ENCODE data around the gene GRAP2. TPM values are rescaled to one million over a fixed set of nuclear protein-coding genes. Genes with fewer than 3 reads are reported as not detected.

The GRAP2 gene
- total and polyA plus RNA-seq, 9 of the 15 experiments (the other 6 are each of a cell fraction or from before 2014, with no cell fraction given) = 4.8 to 88.7 (median 60.4) TPM

- TF ChIP-seq RBM34 (IDR thresholded peaks at IDR 0.05; ENCODE audit: borderline replicate concordance, insufficient read depth, low read length) = no peak
- no peak for TF ChIP-seq CBX5 (IDR thresholded peaks at IDR 0.05; ENCODE audit: borderline replicate concordance, low read depth)
- TF ChIP-seq PML (IDR thresholded peaks at IDR 0.05; ENCODE audit: low read length) = no peak
- TF ChIP-seq TCF3 (CRISPR knock-in tag; IDR thresholded peaks at IDR 0.05) = peak; percentile 75
- no peak for TF ChIP-seq NONO (IDR thresholded peaks at IDR 0.05; ENCODE audit: low read depth in 2 of 2, low read length in 1 of 2)
- TF ChIP-seq SMAD3 (CRISPR knock-in tag; conservative IDR thresholded peaks at IDR 0.05) = no peak
- no peak for TF ChIP-seq CREBBP (IDR thresholded peaks at IDR 0.05; ENCODE audit: low read depth, low read length)
- peak; percentile 41; the same call in 1 of the 2 replicates for TF ChIP-seq POLR2AphosphoS5 (IDR thresholded peaks at IDR 0.05; ENCODE audit: control insufficient read depth, insufficient read depth, low read depth, low read length)
- TF ChIP-seq CGGBP1 (CRISPR knock-in tag; IDR thresholded peaks at IDR 0.05) = no peak
- no peak for TF ChIP-seq ZNF431 (CRISPR knock-in tag; IDR thresholded peaks at IDR 0.05)
- 0 out of 2 replicates have a peak, but pooled peaks have one; percentile 18 for TF ChIP-seq KLF16 (IDR thresholded peaks at IDR 0.05)
- TF ChIP-seq VEZF1 (CRISPR knock-in tag; IDR thresholded peaks at IDR 0.05) = peak; percentile 43; the same call in 1 of the 2 replicates
- 0 out of 2 replicates have a peak, but pooled peaks have one; percentile 45 for TF ChIP-seq MYNN (IDR thresholded peaks at IDR 0.05)
- no peak for TF ChIP-seq MYNN (CRISPR knock-in tag; IDR thresholded peaks at IDR 0.05)
- TF ChIP-seq PYGO2 (tag; IDR thresholded peaks at IDR 0.05) = no peak
- TF ChIP-seq ZSCAN29 (IDR thresholded peaks at IDR 0.05) = no peak
- TF ChIP-seq E2F5 (CRISPR knock-in tag; IDR thresholded peaks at IDR 0.05) = no peak
- 0 out of 2 replicates have a peak, but pooled peaks have one; percentile 16 for TF ChIP-seq STAT5A (IDR thresholded peaks at IDR 0.05; ENCODE audit: borderline replicate concordance, low read length)
- TF ChIP-seq FOXO4 (CRISPR knock-in tag; IDR thresholded peaks at IDR 0.05) = no peak
- TF ChIP-seq ZNF696 (CRISPR knock-in tag; conservative IDR thresholded peaks at IDR 0.05) = no peak
- no peak for TF ChIP-seq MTA3 (IDR thresholded peaks at IDR 0.05; ENCODE audit: borderline replicate concordance)
- TF ChIP-seq NCOR1 (IDR thresholded peaks at IDR 0.05) = peak; percentile 44; the same call in 1 of the 2 replicates
- TF ChIP-seq TEAD2 (tag; IDR thresholded peaks at IDR 0.05) = no peak
- TF ChIP-seq THAP12 (CRISPR knock-in tag; IDR thresholded peaks at IDR 0.05) = no peak
- TF ChIP-seq NFIX (CRISPR knock-in tag; IDR thresholded peaks at IDR 0.05; ENCODE audit: low read depth) = no peak
These were observed 93.2 kb downstream of the GRAP2 start (continued) for GRCh38 chr22:39994041-39994565.

Measured in K562 (cell line).